NCI-H1048 (cell line): ENCODE results near the gene STX8.
"Not testable (repeated sequence)": the region's sequence is repeated elsewhere in the genome, so short reads cannot be mapped to it uniquely, and the experiment has no call there.

Experiments
- DNase-seq: peaks from one replicate; lab custom pipeline; 2025; lab: John Stamatoyannopoulos, UW

STX8 gene

DNA sequence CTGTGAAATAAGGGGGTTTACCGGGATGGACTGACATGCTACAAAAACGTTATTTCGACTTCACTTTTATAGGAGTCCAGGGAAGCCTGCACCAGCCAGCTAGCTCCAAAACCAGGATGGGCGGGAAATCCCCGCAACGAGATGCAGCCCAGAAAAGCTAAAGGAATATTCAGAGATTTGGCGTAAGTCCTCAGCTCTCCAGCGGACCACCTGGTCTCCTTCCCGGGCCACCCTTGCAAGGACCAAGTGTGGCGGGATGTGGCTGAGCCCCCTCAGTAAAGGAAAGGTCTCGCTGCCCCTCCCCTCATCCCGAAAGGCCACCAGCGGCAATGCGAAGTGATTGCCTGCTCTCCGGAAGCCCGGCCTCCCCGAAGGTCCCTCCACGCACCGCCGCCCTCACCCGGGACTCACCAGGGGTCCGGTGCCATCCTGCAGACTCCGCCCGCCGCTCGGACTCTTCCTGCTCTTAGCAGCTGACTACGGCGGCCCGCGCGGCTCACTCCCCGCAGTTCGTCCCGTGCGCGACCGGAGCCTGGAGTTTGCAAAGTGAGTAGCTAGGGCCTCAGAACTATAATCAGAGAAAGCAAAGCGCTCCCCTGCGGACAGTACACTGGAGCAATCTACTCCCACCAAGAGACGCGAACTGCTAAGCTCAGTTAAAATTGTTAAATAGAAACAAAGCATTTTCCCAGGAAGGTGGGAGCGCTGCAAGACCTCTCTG, at the start of gene STX8:
STX8 (minus strand) TSS at position 440 of the 721 bp plus-strand sequence; CDS start at position 428, 12 bp downstream.
- DNase-seq, result peak; percentile 33

GRCh38 chr17:9622961-9623360, 47.3 kb upstream of the STX8 start:
- DNase-seq, result no peak

- no peak for DNase-seq
Measured at GRCh38 chr17:9615486-9615885, 39.9 kb upstream of the STX8 start.

GRCh38 chr17:9612006-9612405, 36.4 kb upstream of the STX8 start:
- DNase-seq, result no peak

DNA sequence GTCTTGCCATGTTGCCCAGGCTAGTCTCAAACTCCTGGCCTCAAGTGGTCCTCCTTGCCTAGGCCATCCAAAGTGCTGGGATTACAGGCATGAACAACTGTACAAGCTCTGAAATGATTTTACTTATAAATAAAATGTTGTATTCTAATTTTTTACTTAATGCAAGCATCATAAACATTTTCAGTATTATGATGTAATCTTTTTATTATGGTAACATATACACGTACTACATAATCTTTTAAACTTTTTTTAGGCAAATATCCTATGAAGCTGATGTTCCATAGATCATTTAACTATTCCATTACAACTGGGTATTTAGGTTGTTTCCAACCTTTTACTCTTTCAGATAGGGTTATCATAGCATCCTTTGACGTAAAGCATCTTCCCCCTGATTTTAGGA, 35.9 kb upstream of the STX8 start:
- no peak for DNase-seq

- not testable (repeated sequence) for DNase-seq
Measured at GRCh38 chr17:9607058-9607457, 31.4 kb upstream of the STX8 start.

- DNase-seq, result no peak
Measured at GRCh38 chr17:9606453-9606852, 30.8 kb upstream of the STX8 start.

GRCh38 chr17:9604583-9604982, 29.0 kb upstream of the STX8 start:
- DNase-seq, result not testable (repeated sequence)

DNA sequence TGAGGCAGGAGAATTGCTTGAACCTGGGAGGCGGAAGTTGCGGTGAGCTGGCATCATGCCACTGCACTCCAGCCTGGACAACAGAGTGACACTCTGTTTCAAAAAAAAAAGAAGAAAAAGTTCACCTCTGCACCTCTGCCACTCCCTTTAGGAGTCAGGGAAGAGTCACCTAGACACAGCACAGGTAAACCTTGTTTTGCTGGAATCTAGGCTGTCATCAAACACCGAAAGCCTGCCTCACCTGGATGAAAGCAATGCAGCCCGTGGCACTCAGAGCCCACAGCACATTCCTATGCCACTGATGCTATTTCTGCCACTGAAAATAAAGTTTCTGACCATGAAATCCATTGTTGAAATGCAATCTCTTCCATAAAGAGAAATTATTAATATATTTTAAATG, 23.0 kb upstream of the STX8 start:
- no peak for DNase-seq

DNA sequence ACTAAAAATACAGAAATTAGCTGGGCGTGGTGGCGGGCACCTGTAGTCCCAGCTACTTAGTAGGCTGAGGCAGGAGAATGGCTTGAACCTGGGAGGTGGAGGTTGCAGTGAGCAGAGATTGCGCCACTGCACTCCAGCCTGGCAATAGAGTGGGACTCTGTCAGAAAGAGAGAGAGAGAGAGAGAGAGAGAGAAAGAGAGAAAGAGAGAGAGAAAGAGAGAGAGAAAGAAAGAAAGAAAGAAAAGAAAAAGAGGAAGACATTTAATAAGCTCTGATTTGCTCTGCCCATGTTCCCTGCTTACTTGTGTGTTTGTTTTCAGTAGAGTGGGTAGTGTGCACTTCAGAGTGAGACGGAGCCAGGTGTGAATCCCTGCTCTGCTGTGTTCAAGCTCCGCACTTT, 22.0 kb upstream of the STX8 start:
- DNase-seq, result not testable (repeated sequence)

DNA sequence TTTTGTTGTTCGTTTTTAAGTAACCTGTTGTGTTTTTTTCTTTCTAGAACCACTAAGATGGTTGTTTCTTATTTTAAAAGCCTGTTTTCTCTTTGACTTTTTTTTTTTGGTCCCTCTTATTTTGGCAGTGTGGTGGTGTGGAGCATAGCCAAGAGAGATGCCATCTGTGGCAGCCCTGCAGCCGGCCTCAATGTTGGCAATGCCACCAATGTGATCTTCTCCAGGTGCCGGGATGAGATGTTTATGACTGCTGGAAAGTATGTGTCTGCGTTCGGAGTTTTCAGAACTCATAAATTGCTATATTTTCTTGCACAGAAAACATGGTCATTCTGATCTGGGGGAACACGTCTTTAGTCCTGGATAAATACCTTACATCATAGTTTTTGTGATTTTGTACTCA, 18.4 kb upstream of the STX8 start:
- DNase-seq, result no peak

GRCh38 chr17:9587969-9588656, 12.5 kb upstream of the STX8 start:
- DNase-seq, result no peak

DNA sequence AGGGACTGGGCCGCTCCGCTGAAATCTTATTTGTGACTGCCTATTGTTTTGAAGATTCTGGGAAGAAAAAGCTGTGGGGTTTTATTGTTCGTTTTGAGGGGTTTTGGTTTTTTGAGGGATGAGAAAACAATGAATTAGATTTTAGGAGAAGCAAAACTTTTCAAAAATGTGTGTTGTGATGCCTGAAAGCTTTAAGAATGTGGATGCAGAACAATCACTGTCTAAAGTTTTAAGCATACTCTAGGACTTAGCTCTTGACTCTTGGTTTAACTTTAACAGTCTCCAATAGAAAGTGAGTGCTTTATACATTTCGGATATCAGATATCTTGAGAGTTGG, 1.7 kb upstream of the STX8 start:
- DNase-seq, result no peak

DNA sequence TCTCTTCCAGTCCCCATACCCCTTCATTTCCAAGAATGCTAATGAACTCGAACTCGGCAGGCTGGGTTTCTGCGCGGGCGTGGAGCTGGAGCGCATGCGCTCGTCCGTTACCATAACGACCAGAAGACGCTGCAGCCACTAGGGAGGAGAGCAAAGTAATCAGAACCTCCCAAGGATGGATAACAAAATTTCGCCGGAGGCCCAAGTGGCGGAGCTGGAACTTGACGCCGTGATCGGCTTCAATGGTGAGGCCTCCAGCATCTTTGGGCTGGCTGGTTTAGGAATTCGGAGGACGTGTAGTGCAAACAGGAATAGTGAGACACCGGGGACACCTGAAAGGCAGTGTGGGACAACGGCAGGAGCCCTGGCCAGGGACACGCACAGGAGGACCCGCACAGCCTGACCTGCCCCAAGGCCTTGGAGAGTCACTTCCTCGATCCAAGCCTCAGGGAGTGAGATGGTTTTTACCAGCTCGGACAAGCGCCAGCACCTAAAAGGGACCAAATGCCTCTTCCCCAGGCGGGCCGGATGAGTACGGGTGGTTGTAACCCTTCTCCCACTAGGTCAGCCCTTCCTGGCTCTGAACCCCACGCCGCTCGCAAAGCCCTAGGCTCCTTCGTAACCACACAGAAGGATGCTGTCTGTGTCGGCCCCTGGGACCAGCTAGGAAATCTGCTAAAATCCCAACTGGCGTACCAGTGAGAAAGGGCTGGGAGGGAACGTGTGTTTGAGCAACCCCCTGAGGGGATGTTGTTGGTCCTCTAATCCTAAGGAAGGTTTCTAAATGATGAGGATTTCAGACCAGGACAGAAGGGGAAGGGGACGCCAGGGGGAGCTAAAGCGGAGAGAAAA, 1.1 kb upstream of the STX8 start, which contains the start of gene CFAP52:
CFAP52 (plus strand) TSS at position 122 of the 852 bp plus-strand sequence; CDS start at position 176, 54 bp downstream.
- no peak for DNase-seq

GRCh38 chr17:9571201-9571600, 4.4 kb downstream of the STX8 start:
- no peak for DNase-seq

GRCh38 chr17:9568957-9569588, 6.5 kb downstream of the STX8 start:
- no peak for DNase-seq

DNA sequence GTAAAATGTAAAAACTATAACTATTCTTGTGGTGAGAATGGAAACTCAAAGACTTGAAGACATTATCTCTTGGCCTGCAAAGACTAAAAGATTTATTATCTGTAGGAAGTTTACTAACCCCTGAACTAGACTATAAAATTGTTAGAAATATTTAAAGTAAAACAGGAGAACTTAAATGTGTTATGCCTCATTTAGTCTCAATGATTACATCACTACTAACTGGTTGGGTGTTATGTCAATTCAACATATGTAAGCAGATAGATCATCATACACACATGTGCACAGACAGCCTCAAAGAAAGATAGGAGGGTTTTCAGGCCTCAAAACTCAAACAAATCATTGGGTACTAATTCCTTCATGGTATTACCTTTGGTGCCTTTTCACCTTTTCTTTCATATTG, 7.6 kb downstream of the STX8 start:
- no peak for DNase-seq

DNA sequence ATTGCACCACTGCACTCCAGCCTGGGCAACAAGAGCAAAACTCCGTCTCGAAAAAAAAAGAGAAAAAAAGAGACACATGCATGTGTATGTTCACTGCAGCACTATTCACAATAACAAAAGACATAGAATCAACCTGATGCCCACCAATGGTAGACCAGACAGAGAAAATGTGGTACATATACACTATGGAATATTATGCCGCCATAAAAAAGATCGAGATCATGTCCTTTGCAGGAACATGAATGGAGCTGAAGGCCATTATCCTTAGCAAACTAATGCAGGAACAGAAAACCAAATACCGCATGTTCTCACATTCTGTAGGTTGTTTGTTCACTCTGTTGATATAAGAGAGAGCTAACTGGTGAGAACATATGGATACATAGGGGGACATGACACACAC, 8.9 kb downstream of the STX8 start:
- not testable (repeated sequence) for DNase-seq

GRCh38 chr17:9566067-9566466, 9.6 kb downstream of the STX8 start:
- DNase-seq, result no peak

DNA sequence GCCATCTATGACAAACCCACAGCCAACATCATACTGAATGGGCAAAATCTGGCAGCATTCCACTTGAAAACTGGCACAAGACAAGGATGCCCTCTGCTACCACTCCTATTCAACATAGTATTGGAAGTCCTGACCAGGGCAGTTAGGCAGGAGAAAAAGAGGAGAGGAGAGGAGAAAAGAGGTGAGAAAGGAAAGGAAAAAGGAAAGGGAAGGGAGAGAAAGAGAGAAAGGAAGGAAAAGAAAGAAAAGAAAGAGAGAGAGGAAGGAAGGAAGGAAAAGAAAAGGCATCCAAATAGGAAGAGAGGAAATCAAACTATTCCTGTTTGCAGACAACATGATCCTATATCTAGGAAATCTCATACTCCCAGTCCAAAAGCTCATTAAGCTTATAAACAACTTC, 11.5 kb downstream of the STX8 start:
- DNase-seq, result no peak

DNA sequence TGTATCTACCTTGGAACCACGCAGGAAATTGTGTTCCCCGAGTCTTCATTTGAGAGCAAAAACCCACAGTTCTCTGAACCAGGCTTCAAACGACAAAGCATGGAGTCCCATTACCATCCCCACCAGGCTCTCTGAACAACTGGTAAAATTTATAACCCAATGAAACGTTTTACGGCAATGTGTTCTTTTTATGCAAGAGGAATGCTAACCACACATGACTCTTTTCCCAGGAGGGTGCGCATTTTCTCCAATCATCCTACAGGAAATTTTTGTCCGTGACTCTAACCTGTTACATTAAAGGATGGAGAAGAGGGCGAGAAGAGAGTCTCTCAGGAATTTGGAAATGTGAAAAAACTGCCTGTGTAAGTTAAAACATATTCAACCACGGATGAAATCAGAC, 17.8 kb downstream of the STX8 start:
- no peak for DNase-seq

GRCh38 chr17:9557161-9557755, 18.4 kb downstream of the STX8 start:
- no peak for DNase-seq
